Choroid plexus epithelial cell (primary cell): Measurements from ENCODE around the gene EYA3.

ENCODE experiments used
- DNase-seq: peaks from one replicate; pipeline ENCODE4 v3.0.0-alpha.2; 2010; ENCODE audit warnings: low read depth
- H3K4me3 ChIP-seq: 2 replicates; pipeline ENCODE4 v1.5.1; 2011; ENCODE audit warnings: low read depth, mild to moderate bottlenecking, control low read depth, low read length, moderate library complexity
- CTCF ChIP-seq: conservative IDR thresholded peaks from 2 replicates; pipeline ENCODE4 v1.5.1; 2011; ENCODE audit warnings: low read depth, mild to moderate bottlenecking, control low read depth, inconsistent platforms, low read length, moderate library complexity

Gene EYA3

GRCh38 chr1:27935721-27936120, 152.7 kb downstream of the EYA3 start:
- H3K4me3 ChIP-seq, result no peak overlapping the region
- no peak for TF ChIP-seq CTCF
- DNase-seq, result no peak

GRCh38 chr1:27934818-27935549, 153.4 kb downstream of the EYA3 start, which contains the start of gene SMPDL3B:
Gene SMPDL3B, plus strand, starts transcription at chr1:27935000. Its CDS starts 184 bp downstream, at chr1:27935184.
- H3K4me3 ChIP-seq, result no peak within 1 kb of the TSS
- TF ChIP-seq CTCF, result no peak

GRCh38 chr1:27931759-27932158, 156.7 kb downstream of the EYA3 start:
- no peak overlapping the region for H3K4me3 ChIP-seq
- no peak for TF ChIP-seq CTCF
- no peak for DNase-seq

More at GRCh38 chr1:27934818-27935549, 153.4 kb downstream of the EYA3 start, which contains the start of gene SMPDL3B:
- no peak for DNase-seq

- DNase-seq, result no peak
- H3K4me3 ChIP-seq, result no peak overlapping the region
- TF ChIP-seq CTCF, result no peak
These were observed 157.2 kb downstream of the EYA3 start for GRCh38 chr1:27931184-27931583.

- no peak overlapping the region for H3K4me3 ChIP-seq
- peak; percentile 10 for TF ChIP-seq CTCF
- no peak for DNase-seq
These were observed 160.0 kb downstream of the EYA3 start for GRCh38 chr1:27928216-27928954.

GRCh38 chr1:27922272-27922671, 166.1 kb downstream of the EYA3 start:
- no peak for DNase-seq
- no peak overlapping the region for H3K4me3 ChIP-seq
- no peak for TF ChIP-seq CTCF
